Suprapubic skin (tissue), 4 donors: ENCODE measurements around the gene ARHGAP30. TPM values are rescaled to one million over a fixed set of nuclear protein-coding genes. Genes with fewer than 3 reads are reported as not detected.
A peak's percentile ranks its signal among the peaks of the same experiment; 100 is the strongest.

Experiments
- DNase-seq, 2 donors: peaks; one replicate each; pipeline ENCODE4 v3.0.0-alpha.2; 2019; ENCODE audit warnings: low spot score in 2 of 2
- H3K27ac ChIP-seq: fragments of 200-600 bp; sonication (generic); one replicate; pipeline ENCODE4 v1.5.1; 2019
- H3K27me3 ChIP-seq: fragments of 200-600 bp; sonication (generic); one replicate; pipeline ENCODE4 v1.5.1; 2019
- H3K36me3 ChIP-seq: fragments of 200-600 bp; sonication (generic); one replicate; pipeline ENCODE4 v1.5.1; 2019
- H3K4me1 ChIP-seq: fragments of 200-600 bp; sonication (generic); one replicate; pipeline ENCODE4 v1.5.1; 2019
- H3K4me3 ChIP-seq: fragments of 200-600 bp; sonication (generic); one replicate; pipeline ENCODE4 v1.5.1; 2019; ENCODE audit warnings: mild to moderate bottlenecking
- H3K9me3 ChIP-seq: fragments of 200-600 bp; sonication (generic); one replicate; pipeline ENCODE4 v1.5.1; 2019
- CTCF ChIP-seq, 2 donors: fragments of 200-600 bp in 1 of 2; fragments of 450-650 bp in 1 of 2; sonication (generic) in 1 of 2; IDR thresholded peaks; one replicate each; pipeline ENCODE4 v1.5.1; 2016 to 2019; ENCODE audit warnings: antibody characterized with exemption in 2 of 2, mild to moderate bottlenecking in 1 of 2, moderate library complexity in 1 of 2
- EP300 ChIP-seq: sonication (generic); formaldehyde crosslinking; IDR thresholded peaks from one replicate; pipeline ENCODE4 v1.6.1; 2017; ENCODE audit warnings: antibody characterized with exemption
- POLR2A ChIP-seq, 2 donors: fragments of 450-650 bp; IDR thresholded peaks; one replicate each; pipeline ENCODE4 v1.6.1; 2017; ENCODE audit warnings: antibody characterized with exemption in 2 of 2, mild to moderate bottlenecking in 2 of 2, moderate library complexity in 2 of 2
- POLR2AphosphoS5 ChIP-seq, 3 donors: sonication (generic); formaldehyde crosslinking; IDR thresholded peaks; one replicate each; pipeline ENCODE4 v1.6.1; 2017; ENCODE audit warnings: antibody characterized with exemption in 3 of 3
- WGBS: methylation state at CpG from one replicate; pipeline ENCODE4 v1.1.5; 2018; 5-methylcytosine and 5-hydroxymethylcytosine counted together
- total RNA-seq, 4 donors: library from RNA; depleted of rRNA; stranded (reverse); fragments of >200 nt; gene quantifications; one replicate each; pipeline ENCODE4 v1.1.0, GENCODE V29; 2016

Gene ARHGAP30
- total RNA-seq, 4 donors from 2014 or later = 12.3 to 46.2 (median 14.5) TPM

- Histone ChIP-seq H3K27ac (no peak overlapping the region), H3K4me3 (no peak overlapping the region), H3K9me3 (no peaks in the 10 kb centered on the region), H3K36me3 (peaks cover 32% of the 10 kb centered on the region), H3K4me1 (peaks cover 14% of the 10 kb centered on the region), H3K27me3 (no peaks in the 10 kb centered on the region)
- TF ChIP-seq POLR2AphosphoS5 (IDR thresholded peaks at IDR 0.05) = no peak
- no peak for TF ChIP-seq POLR2A (IDR thresholded peaks at IDR 0.05)
- TF ChIP-seq CTCF (IDR thresholded peaks at IDR 0.05) = no peak
- no peak for TF ChIP-seq EP300
- 64% methylated on average over 5 of the region's 5 CpGs for WGBS
- DNase-seq = no peak
Measured at GRCh38 chr1:161001525-161001924, 68.2 kb downstream of the ARHGAP30 start.

GRCh38 chr1:161000736-161001480, 68.8 kb downstream of the ARHGAP30 start:
- DNase-seq = no peak
- no peaks in the 10 kb centered on the region for H3K27me3 ChIP-seq
- TF ChIP-seq EP300 (no peak), POLR2AphosphoS5 (IDR thresholded peaks at IDR 0.05) (no peak), CTCF (IDR thresholded peaks at IDR 0.05) (no peak), POLR2A (IDR thresholded peaks at IDR 0.05) (no peak)
- H3K4me3 ChIP-seq = no peak overlapping the region
- peaks cover 14% of the 10 kb centered on the region for H3K4me1 ChIP-seq
- H3K36me3 ChIP-seq = peaks cover 32% of the 10 kb centered on the region
- WGBS = 82% methylated on average over 11 of the region's 11 CpGs
- no peaks in the 10 kb centered on the region for H3K9me3 ChIP-seq
- H3K27ac ChIP-seq = no peak overlapping the region

GRCh38 chr1:160999376-160999775, 70.3 kb downstream of the ARHGAP30 start:
- 97% methylated on average over 5 of the region's 5 CpGs for WGBS
- DNase-seq = no peak
- H3K27ac ChIP-seq = no peak overlapping the region
- TF ChIP-seq POLR2AphosphoS5 (IDR thresholded peaks at IDR 0.05) (no peak), CTCF (IDR thresholded peaks at IDR 0.05) (no peak), POLR2A (IDR thresholded peaks at IDR 0.05) (no peak), EP300 (no peak)
- no peak overlapping the region for H3K4me3 ChIP-seq
- H3K27me3 ChIP-seq = no peaks in the 10 kb centered on the region
- peaks cover 32% of the 10 kb centered on the region for H3K36me3 ChIP-seq
- no peaks in the 10 kb centered on the region for H3K9me3 ChIP-seq
- H3K4me1 ChIP-seq = peaks cover 14% of the 10 kb centered on the region

- Histone ChIP-seq H3K27me3 (no peaks in the 10 kb centered on the region), H3K4me3 (no peak overlapping the region), H3K4me1 (peaks cover 13% of the 10 kb centered on the region), H3K9me3 (no peaks in the 10 kb centered on the region), H3K36me3 (peaks cover 32% of the 10 kb centered on the region), H3K27ac (peak overlapping the region; percentile 59)
- TF ChIP-seq CTCF (IDR thresholded peaks at IDR 0.05) = peak in 1 of 2 donors; percentile 61
- no peak for TF ChIP-seq POLR2AphosphoS5 (IDR thresholded peaks at IDR 0.05)
- WGBS = 74% methylated on average over 1 of the region's 1 CpG
- DNase-seq = no peak
Measured at GRCh38 chr1:160997323-160998038, 72.2 kb downstream of the ARHGAP30 start.

Other genes starting within 250 kb of the ARHGAP30 start
- gene CD244, start 207.0 kb downstream of the ARHGAP30 start, total RNA-seq = under 1 TPM in 2 of 4 donors, not detected in 2; 0.49 to 0.68 TPM
- gene ITLN1, start 184.7 kb downstream of the ARHGAP30 start, total RNA-seq = not detected
- gene ITLN2, start 115.1 kb downstream of the ARHGAP30 start, total RNA-seq = 1 to 10 TPM in 1 of 4 donors, under 1 TPM in 1, not detected in 2; 0.55 to 1.2 TPM
- 100 to 1,000 TPM; 101 to 112 (median 107) TPM for gene F11R, start 48.7 kb downstream of the ARHGAP30 start, total RNA-seq
- 100 to 1,000 TPM in 2 of 4 donors, 10 to 100 TPM in 2; 70.0 to 123 (median 98.8) TPM for gene TSTD1, start 30.9 kb downstream of the ARHGAP30 start, total RNA-seq
- 10 to 100 TPM; 33.9 to 88.7 (median 43.7) TPM for gene USF1, start 23.9 kb downstream of the ARHGAP30 start, total RNA-seq
- gene NECTIN4, start 19.7 kb upstream of the ARHGAP30 start, total RNA-seq = 100 to 1,000 TPM; 126 to 188 (median 164) TPM
- 1 to 10 TPM in 3 of 4 donors, not detected in 1; 1.3 to 4.0 (median 1.4) TPM for gene KLHDC9, start 28.5 kb upstream of the ARHGAP30 start, total RNA-seq
- gene PFDN2, start 48.1 kb upstream of the ARHGAP30 start, total RNA-seq = 10 to 100 TPM; 21.3 to 33.9 (median 27.1) TPM
- 10 to 100 TPM; 28.3 to 58.2 (median 39.6) TPM for gene NIT1, start 48.2 kb upstream of the ARHGAP30 start, total RNA-seq
- gene DEDD, start 62.8 kb upstream of the ARHGAP30 start, total RNA-seq = 10 to 100 TPM; 24.4 to 47.0 (median 36.6) TPM
- gene UFC1, start 84.1 kb upstream of the ARHGAP30 start, total RNA-seq = 10 to 100 TPM; 44.2 to 98.8 (median 80.2) TPM
- 10 to 100 TPM; 18.7 to 37.0 (median 28.8) TPM for gene USP21, start 89.6 kb upstream of the ARHGAP30 start, total RNA-seq
- 10 to 100 TPM; 22.2 to 75.2 (median 37.2) TPM for gene PPOX, start 96.5 kb upstream of the ARHGAP30 start, total RNA-seq
- gene B4GALT3, start 107.6 kb upstream of the ARHGAP30 start, total RNA-seq = 10 to 100 TPM; 26.9 to 36.6 (median 30.0) TPM
- gene ADAMTS4, start 129.2 kb upstream of the ARHGAP30 start, total RNA-seq = 1 to 10 TPM in 3 of 4 donors, under 1 TPM in 1; 0.93 to 9.9 (median 6.3) TPM
- gene NDUFS2, start 132.5 kb upstream of the ARHGAP30 start, total RNA-seq = 100 to 1,000 TPM in 3 of 4 donors, 10 to 100 TPM in 1; 99.1 to 132 (median 112) TPM
- gene FCER1G, start 145.4 kb upstream of the ARHGAP30 start, total RNA-seq = 10 to 100 TPM in 1 of 4 donors, 1 to 10 TPM in 2, not detected in 1; 2.3 to 12.6 (median 4.6) TPM
- 10 to 100 TPM in 1 of 4 donors, not detected in 3; 29.6 TPM for gene APOA2, start 153.7 kb upstream of the ARHGAP30 start, total RNA-seq
- 10 to 100 TPM in 2 of 4 donors, 1 to 10 TPM in 2; 6.7 to 21.0 (median 8.7) TPM for gene TOMM40L, start 156.2 kb upstream of the ARHGAP30 start, total RNA-seq
- 1 to 10 TPM in 1 of 4 donors, not detected in 3; 1.2 TPM for gene NR1I3, start 168.3 kb upstream of the ARHGAP30 start, total RNA-seq
- 10 to 100 TPM in 1 of 4 donors, 1 to 10 TPM in 3; 2.7 to 10.1 (median 3.7) TPM for gene PCP4L1, start 188.9 kb upstream of the ARHGAP30 start, total RNA-seq
- 1 to 10 TPM; 2.0 to 3.9 (median 2.7) TPM for gene MPZ, start 240.1 kb upstream of the ARHGAP30 start, total RNA-seq
- 10 to 100 TPM; 45.0 to 84.6 (median 60.7) TPM for gene SDHC, start 244.5 kb upstream of the ARHGAP30 start, total RNA-seq